ENCODE measurements around the gene ITGA6. TPM values are rescaled to one million over a fixed set of nuclear protein-coding genes. Genes with fewer than 3 reads are reported as not detected.

The ITGA6 gene
- total and polyA plus RNA-seq, 4 donors = 13.2 to 105 (median 51.9) TPM

DNA sequence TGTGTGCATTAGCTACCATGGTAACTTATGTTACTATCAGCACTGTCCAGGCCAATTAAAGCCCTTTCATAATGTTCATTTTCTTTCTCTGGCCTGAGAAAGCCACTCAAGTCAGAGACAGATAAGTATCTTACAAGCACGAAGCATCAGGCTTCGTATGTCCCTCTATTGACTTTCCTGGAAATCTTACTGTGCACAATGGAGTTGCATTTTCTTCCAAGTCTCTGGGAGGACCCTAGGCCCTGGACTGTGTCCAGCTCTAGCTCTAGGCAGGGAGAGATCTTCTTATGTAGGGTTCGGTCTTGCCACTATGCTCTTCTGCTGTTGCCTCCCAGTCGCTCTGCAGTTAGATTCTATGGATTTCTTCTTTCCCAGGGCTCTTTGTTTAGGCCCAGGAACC lies 40.0 kb upstream of the ITGA6 start:
- no peaks in the 10 kb centered on the region for H3K36me3 ChIP-seq (ENCODE audit: control insufficient read depth in 4 of 4, insufficient read depth in 4 of 4, low read length in 4 of 4)
- ATAC-seq (ENCODE audit: insufficient read depth, low FRiP score) (no peak), DNase-seq (peak in 2 of 3 donors; percentile 50 to 60)
- WGBS, 2 donors = 67 to 75% methylated on average over 4 of the region's 4 CpGs
- TF ChIP-seq, protein P1, sequence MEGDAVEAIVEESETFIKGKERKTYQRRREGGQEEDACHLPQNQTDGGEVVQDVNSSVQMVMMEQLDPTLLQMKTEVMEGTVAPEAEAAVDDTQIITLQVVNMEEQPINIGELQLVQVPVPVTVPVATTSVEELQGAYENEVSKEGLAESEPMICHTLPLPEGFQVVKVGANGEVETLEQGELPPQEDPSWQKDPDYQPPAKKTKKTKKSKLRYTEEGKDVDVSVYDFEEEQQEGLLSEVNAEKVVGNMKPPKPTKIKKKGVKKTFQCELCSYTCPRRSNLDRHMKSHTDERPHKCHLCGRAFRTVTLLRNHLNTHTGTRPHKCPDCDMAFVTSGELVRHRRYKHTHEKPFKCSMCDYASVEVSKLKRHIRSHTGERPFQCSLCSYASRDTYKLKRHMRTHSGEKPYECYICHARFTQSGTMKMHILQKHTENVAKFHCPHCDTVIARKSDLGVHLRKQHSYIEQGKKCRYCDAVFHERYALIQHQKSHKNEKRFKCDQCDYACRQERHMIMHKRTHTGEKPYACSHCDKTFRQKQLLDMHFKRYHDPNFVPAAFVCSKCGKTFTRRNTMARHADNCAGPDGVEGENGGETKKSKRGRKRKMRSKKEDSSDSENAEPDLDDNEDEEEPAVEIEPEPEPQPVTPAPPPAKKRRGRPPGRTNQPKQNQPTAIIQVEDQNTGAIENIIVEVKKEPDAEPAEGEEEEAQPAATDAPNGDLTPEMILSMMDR (IDR thresholded peaks at IDR 0.05; ENCODE audit: control extremely low read depth, extremely low read depth) = no peak
- no peaks in the 10 kb centered on the region for H3K9me3 ChIP-seq (ENCODE audit: control insufficient read depth in 4 of 4, insufficient read depth in 3 of 4, low read length in 3 of 4)
- no peaks in the 10 kb centered on the region for H3K27me3 ChIP-seq (ENCODE audit: control insufficient read depth in 3 of 3, insufficient read depth in 3 of 3, low read length in 2 of 3)
- peaks cover 0 to 12% (median 4%) of the 10 kb centered on the region in 5 donors for H3K4me1 ChIP-seq (ENCODE audit: control insufficient read depth in 5 of 5, insufficient read depth in 5 of 5, low read length in 5 of 5)
- H3K27ac ChIP-seq (ENCODE audit: low read depth in 1 of 2, low read length in 1 of 2) = no peak overlapping the region
- H3K9ac ChIP-seq (ENCODE audit: insufficient read depth in 1 of 2, low read length in 2 of 2) = no peak overlapping the region
- H3K4me3 ChIP-seq = no peak overlapping the region

DNA sequence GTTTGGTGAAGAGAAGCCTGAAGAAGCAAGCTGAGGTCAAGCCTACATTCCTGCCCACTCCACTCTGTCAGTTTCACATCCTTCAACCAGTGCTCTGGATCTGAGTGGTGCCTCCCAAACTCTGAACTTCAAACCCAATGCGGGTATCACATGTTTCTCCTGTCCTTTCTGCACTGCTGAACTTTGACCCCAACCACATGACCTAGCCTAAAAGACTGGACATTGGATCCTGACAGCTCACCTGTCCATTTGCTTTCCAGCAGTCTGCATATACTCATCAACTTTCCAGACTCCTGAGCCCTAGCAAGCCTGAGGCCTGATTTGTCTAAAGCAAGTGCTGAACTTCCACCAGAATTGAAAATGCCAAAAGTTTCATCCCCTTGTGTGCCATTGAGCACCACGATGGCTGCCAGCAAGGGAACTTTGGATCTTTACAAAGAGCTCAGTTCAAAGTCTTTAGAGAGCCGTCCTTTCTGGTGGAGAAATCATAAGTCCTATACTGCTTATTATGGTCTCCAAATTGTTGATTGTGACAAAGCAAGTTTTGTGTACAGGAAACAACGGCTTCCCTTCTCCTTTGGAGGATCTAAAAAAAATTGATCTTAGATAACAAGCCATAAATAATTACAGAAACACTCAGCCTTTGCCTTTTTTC lies 37.6 kb upstream of the ITGA6 start:
- Histone ChIP-seq H3K9ac (ENCODE audit: insufficient read depth in 1 of 2, low read length in 2 of 2) (no peak overlapping the region), H3K27ac (ENCODE audit: low read depth in 1 of 2, low read length in 1 of 2) (peak overlapping the region in 1 of 2 donors; percentile 4), H3K27me3 (ENCODE audit: control insufficient read depth in 3 of 3, insufficient read depth in 3 of 3, low read length in 2 of 3) (no peaks in the 10 kb centered on the region), H3K4me1 (ENCODE audit: control insufficient read depth in 5 of 5, insufficient read depth in 5 of 5, low read length in 5 of 5) (peaks cover 0 to 12% (median 4%) of the 10 kb centered on the region in 5 donors), H3K4me3 (no peak overlapping the region), H3K9me3 (ENCODE audit: control insufficient read depth in 4 of 4, insufficient read depth in 3 of 4, low read length in 3 of 4) (no peaks in the 10 kb centered on the region), H3K36me3 (ENCODE audit: control insufficient read depth in 4 of 4, insufficient read depth in 4 of 4, low read length in 4 of 4) (no peaks in the 10 kb centered on the region)
- TF ChIP-seq, protein P1 (IDR thresholded peaks at IDR 0.05; ENCODE audit: control extremely low read depth, extremely low read depth) = no peak
- WGBS, 2 donors = 37 to 55% methylated on average over 4 of the region's 4 CpGs
- ATAC-seq (ENCODE audit: insufficient read depth, low FRiP score) = no peak
- no peak for DNase-seq

DNA sequence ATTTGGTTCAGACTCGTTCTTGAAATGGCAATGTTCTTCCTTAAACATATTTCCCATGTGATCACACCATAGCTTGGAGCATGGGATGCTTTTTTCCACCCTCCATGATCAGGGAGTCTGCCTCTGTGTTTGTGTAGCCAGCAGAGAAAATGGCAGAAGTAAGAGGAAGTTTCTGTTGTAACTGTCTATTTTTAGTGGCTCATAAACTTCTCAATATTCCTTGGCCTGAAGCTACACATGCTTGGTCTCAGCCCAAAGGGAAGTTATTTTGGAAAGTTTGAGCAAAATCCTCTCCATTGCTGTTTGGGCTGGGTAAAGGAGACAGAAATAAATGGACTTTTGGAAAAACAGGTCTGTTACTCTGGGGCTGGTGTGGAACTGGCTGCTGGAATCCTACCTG lies 33.4 kb upstream of the ITGA6 start:
- TF ChIP-seq, protein P1 (IDR thresholded peaks at IDR 0.05; ENCODE audit: control extremely low read depth, extremely low read depth) = no peak

More for the DNA sequence above, 33.4 kb upstream of the ITGA6 start:
- no peak overlapping the region for H3K9ac ChIP-seq (ENCODE audit: insufficient read depth in 1 of 2, low read length in 2 of 2)
- H3K27me3 ChIP-seq (ENCODE audit: control insufficient read depth in 3 of 3, insufficient read depth in 3 of 3, low read length in 2 of 3) = no peaks in the 10 kb centered on the region
- H3K36me3 ChIP-seq (ENCODE audit: control insufficient read depth in 4 of 4, insufficient read depth in 4 of 4, low read length in 4 of 4) = no peaks in the 10 kb centered on the region
- DNase-seq = peak in 1 of 3 donors; percentile 23
- no peak for ATAC-seq (ENCODE audit: insufficient read depth, low FRiP score)
- H3K4me3 ChIP-seq = no peak overlapping the region
- 75 to 78% methylated on average over 1 of the region's 1 CpG for WGBS, 2 donors
- H3K4me1 ChIP-seq (ENCODE audit: control insufficient read depth in 5 of 5, insufficient read depth in 5 of 5, low read length in 5 of 5) = peaks cover 0 to 16% (median 9%) of the 10 kb centered on the region in 5 donors
- no peaks in the 10 kb centered on the region for H3K9me3 ChIP-seq (ENCODE audit: control insufficient read depth in 4 of 4, insufficient read depth in 3 of 4, low read length in 3 of 4)
- H3K27ac ChIP-seq (ENCODE audit: low read depth in 1 of 2, low read length in 1 of 2) = no peak overlapping the region
